ENCODE data around the gene SLX1A. TPM values are rescaled to one million over a fixed set of nuclear protein-coding genes. Genes with fewer than 3 reads are reported as not detected.
A peak's percentile ranks its signal among the peaks of the same experiment; 100 is the strongest.

SLX1A gene
- total RNA-seq, 2 donors from 2014 or later, result 41.5 to 65.3 TPM

- intact Hi-C loops (cut with DNase I), result no loop called here
- DNase-seq, result peak; percentile 15 to 41 (median 20)
- 3 to 35% methylated on average over 6 to 24 of the region's 24 CpGs for WGBS, 2 donors
- H3K4me3 ChIP-seq, result peak overlapping the region in 1 of 2 donors; percentile 1
- H3K4me1 ChIP-seq, result peaks cover 17% of the 10 kb centered on the region
- H3K27ac ChIP-seq, result peak overlapping the region in 2 of 4 donors; percentile 36 to 78
- no peaks in the 10 kb centered on the region for H3K27me3 ChIP-seq
- ATAC-seq, result no peak
- no peaks in the 10 kb centered on the region for H3K9me3 ChIP-seq
- no peaks in the 10 kb centered on the region for H3K36me3 ChIP-seq (replicated peaks in 1 of 2; ENCODE audit: insufficient read depth in 1 of 2, low read depth in 2 of 2)
- TF ChIP-seq POLR2A (IDR thresholded peaks at IDR 0.05) (no peak), CTCF (IDR thresholded peaks at IDR 0.05) (no peak)
These were observed 9.4 kb upstream of the SLX1A start for GRCh38 chr16:30184096-30184890.

DNA sequence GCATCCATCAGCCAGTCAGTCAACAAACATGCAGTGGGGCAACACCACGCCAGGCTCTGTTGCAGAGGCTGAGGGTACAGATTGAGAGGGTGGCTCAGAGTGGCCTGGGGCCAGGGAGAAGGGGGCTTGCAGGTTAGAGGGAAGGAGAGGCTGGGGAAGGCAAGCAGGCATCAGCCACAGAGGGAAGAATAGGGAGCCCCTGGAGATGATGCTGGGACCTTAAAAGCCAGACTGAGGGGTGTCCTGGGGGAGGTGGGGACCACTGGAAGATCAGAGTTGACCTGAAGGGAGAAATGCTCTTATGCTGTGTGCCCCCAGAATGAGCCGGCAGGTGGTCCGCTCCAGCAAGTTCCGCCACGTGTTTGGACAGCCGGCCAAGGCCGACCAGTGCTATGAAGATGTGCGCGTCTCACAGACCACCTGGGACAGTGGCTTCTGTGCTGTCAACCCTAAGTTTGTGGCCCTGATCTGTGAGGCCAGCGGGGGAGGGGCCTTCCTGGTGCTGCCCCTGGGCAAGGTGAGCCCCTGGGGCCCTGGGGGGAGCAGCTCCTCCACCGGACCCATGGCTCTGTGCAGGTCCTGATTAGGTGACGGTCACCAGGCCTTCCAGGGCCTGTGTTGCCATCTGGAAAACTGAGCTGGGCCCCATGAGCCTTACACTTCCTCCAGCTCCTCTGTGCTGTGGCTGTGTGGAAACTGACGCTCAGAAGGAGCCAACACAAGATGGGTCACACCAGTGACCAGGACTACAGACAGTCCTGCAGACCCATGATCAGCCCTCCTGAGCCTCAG lies 8.6 kb upstream of the SLX1A start:
- no peaks in the 10 kb centered on the region for H3K36me3 ChIP-seq (replicated peaks in 1 of 2; ENCODE audit: insufficient read depth in 1 of 2, low read depth in 2 of 2)
- 72 to 88% methylated on average over 4 to 13 of the region's 13 CpGs for WGBS, 2 donors
- peaks cover 17% of the 10 kb centered on the region for H3K4me1 ChIP-seq
- ATAC-seq (no peak), DNase-seq (peak in 2 of 4 donors; percentile 11 to 12)
- intact Hi-C loops (cut with DNase I), result no loop called here
- no peak overlapping the region for H3K4me3 ChIP-seq
- TF ChIP-seq POLR2A (IDR thresholded peaks at IDR 0.05) (no peak), CTCF (IDR thresholded peaks at IDR 0.05) (no peak)
- peak overlapping the region in 2 of 4 donors; percentile 17 to 53 for H3K27ac ChIP-seq
- H3K9me3 ChIP-seq, result no peaks in the 10 kb centered on the region
- H3K27me3 ChIP-seq, result no peaks in the 10 kb centered on the region

DNA sequence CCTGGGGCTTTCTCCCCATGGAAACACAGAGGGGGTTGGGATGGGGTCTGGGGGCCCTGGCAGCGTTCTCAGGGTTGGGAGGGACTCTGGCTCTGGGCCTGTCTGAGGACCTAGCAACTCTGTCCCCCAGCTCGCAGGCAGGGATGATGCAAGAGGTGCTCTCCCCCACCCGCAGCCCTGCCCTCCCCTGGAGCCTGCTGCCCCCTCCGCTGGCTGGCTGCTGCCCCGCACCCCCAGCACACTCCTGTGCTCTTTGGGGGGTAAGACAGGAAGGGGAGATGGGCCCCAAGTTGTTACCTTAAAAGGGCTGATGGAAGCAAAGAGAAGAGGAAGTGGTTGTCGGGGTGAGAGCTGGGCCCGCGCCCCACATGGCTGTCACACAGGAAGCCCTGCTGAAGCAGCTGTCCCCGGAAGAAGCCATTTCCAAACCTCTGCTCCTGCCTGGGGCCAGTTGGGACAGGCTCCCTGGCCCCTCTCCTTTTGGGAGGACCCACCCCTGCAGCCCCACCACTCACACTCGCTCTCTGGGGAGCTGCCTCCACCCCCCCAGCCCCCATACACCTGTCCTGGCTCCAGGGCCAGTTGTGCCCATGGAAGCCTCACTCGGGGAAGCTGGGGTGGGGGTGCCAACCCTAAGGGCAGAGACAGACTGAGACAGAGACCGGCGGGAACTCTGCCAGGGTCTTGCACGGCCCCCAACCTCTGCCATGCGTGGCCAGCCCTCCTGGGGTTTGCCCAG lies 7.8 kb upstream of the SLX1A start:
- H3K9me3 ChIP-seq, result no peaks in the 10 kb centered on the region
- H3K27ac ChIP-seq, result peak overlapping the region in 2 of 4 donors; percentile 17 to 53
- DNase-seq (peak; percentile 19 to 69 (median 32)), ATAC-seq (no peak)
- no peaks in the 10 kb centered on the region for H3K27me3 ChIP-seq
- TF ChIP-seq CTCF (IDR thresholded peaks at IDR 0.05) (no peak), POLR2A (IDR thresholded peaks at IDR 0.05) (no peak)
- no peak overlapping the region for H3K4me3 ChIP-seq
- H3K4me1 ChIP-seq, result peaks cover 17% of the 10 kb centered on the region
- 66 to 79% methylated on average over 6 to 14 of the region's 15 CpGs for WGBS, 2 donors
- intact Hi-C loops (cut with DNase I), result no loop called here
- H3K36me3 ChIP-seq (replicated peaks in 1 of 2; ENCODE audit: insufficient read depth in 1 of 2, low read depth in 2 of 2), result no peaks in the 10 kb centered on the region

GRCh38 chr16:30186444-30186781 lies 7.3 kb upstream of the SLX1A start:
- WGBS, 2 donors, result 73% methylated on average over 9 of the region's 9 CpGs; no CpG with 5 or more reads in 1 of the 2 donors
- intact Hi-C loops (cut with DNase I), result no loop called here
- no peak for TF ChIP-seq CTCF (IDR thresholded peaks at IDR 0.05)
- no peak for TF ChIP-seq POLR2A (IDR thresholded peaks at IDR 0.05)
- H3K27ac ChIP-seq, result peak overlapping the region in 2 of 4 donors; percentile 17 to 53
- DNase-seq (no peak), ATAC-seq (no peak)
- H3K4me1 ChIP-seq, result peaks cover 17% of the 10 kb centered on the region
- H3K27me3 ChIP-seq, result no peaks in the 10 kb centered on the region
- H3K36me3 ChIP-seq (replicated peaks in 1 of 2; ENCODE audit: insufficient read depth in 1 of 2, low read depth in 2 of 2), result no peaks in the 10 kb centered on the region
- no peaks in the 10 kb centered on the region for H3K9me3 ChIP-seq
- H3K4me3 ChIP-seq, result no peak overlapping the region

Data from body of pancreas (tissue), 4 donors.